Lung microvascular endothelial cell (primary cell): ENCODE measurements around the gene SYK. TPM values are rescaled to one million over a fixed set of nuclear protein-coding genes. Genes with fewer than 3 reads are reported as not detected.
"Not testable (repeated sequence)": the region's sequence is repeated elsewhere in the genome, so short reads cannot be mapped to it uniquely, and the experiment has no call there.

Experiments
- DNase-seq, 2 donors: peaks; one replicate each; pipeline versions ENCODE4 v3.0.0 to v3.0.0-alpha.2; 2010; ENCODE audit warnings: low read depth in 2 of 2
- total RNA-seq: library from RNA; depleted of rRNA; stranded (reverse); fragments of >200 nt; gene quantifications from 2 replicates; pipeline ENCODE4 v1.2.1, GENCODE V29; 2014

The SYK gene
- total RNA-seq, 1 donor from 2014 or later, result not detected

GRCh38 chr9:90880066-90880465 is 78.4 kb downstream of the SYK start:
- no peak for DNase-seq

- DNase-seq, result no peak
Observed at GRCh38 chr9:90880669-90881068, 79.0 kb downstream of the SYK start.

- DNase-seq, result no peak
Observed at GRCh38 chr9:90881648-90882047, 80.0 kb downstream of the SYK start.

- no peak for DNase-seq
Observed at GRCh38 chr9:90882991-90883600, 81.5 kb downstream of the SYK start.

GRCh38 chr9:90883661-90884060 is 82.0 kb downstream of the SYK start:
- no peak for DNase-seq

- DNase-seq, result no peak
Observed at GRCh38 chr9:90884178-90884577, 82.6 kb downstream of the SYK start.

GRCh38 chr9:90886868-90887267 is 85.2 kb downstream of the SYK start:
- not testable (repeated sequence) for DNase-seq

- DNase-seq, result no peak
Observed at GRCh38 chr9:90888941-90889340, 87.3 kb downstream of the SYK start.

GRCh38 chr9:90890146-90890810 is 88.7 kb downstream of the SYK start:
- no peak for DNase-seq

GRCh38 chr9:90891308-90892040 is 89.9 kb downstream of the SYK start:
- DNase-seq, result no peak

GRCh38 chr9:90892918-90893317 is 91.3 kb downstream of the SYK start:
- DNase-seq, result no peak

GRCh38 chr9:90893706-90894105 is 92.1 kb downstream of the SYK start:
- DNase-seq, result no peak

GRCh38 chr9:90894986-90895687 is 93.5 kb downstream of the SYK start:
- peak; percentile 22 to 39 for DNase-seq

GRCh38 chr9:90895786-90896185 is 94.2 kb downstream of the SYK start:
- DNase-seq, result no peak

GRCh38 chr9:90896231-90896630 is 94.6 kb downstream of the SYK start:
- no peak for DNase-seq

- peak; percentile 7 to 12 for DNase-seq
Observed at GRCh38 chr9:90898228-90898627, 96.6 kb downstream of the SYK start.

GRCh38 chr9:90899287-90899686 is 97.7 kb downstream of the SYK start:
- no peak for DNase-seq

- no peak for DNase-seq
Observed at GRCh38 chr9:90900130-90900529, 98.5 kb downstream of the SYK start.

GRCh38 chr9:90901933-90902332 is 100.3 kb downstream of the SYK start:
- no peak for DNase-seq

- no peak for DNase-seq
Observed at GRCh38 chr9:90903766-90904424, 102.3 kb downstream of the SYK start.

GRCh38 chr9:90904706-90905478 is 103.3 kb downstream of the SYK start:
- no peak for DNase-seq
